Activated CD4-positive, alpha-beta T cell treated with anti-CD3 and anti-CD28 coated beads, Interleukin-2, amount 10 ng/mL, durations not matched to agents 24 days and 14 days (primary cell): Measurements from ENCODE around the gene GRID2. TPM values are rescaled to one million over a fixed set of nuclear protein-coding genes. Genes with fewer than 3 reads are reported as not detected.

ENCODE experiments used
- DNase-seq: peaks from one replicate; pipeline ENCODE4 v3.0.0; 2022
- H3K27ac Mint-ChIP-seq: one replicate; pipeline ENCODE4 v1.8.0; 2022; ENCODE audit warnings: mild to moderate bottlenecking, mixed read lengths
- H3K27me3 Mint-ChIP-seq: one replicate; pipeline ENCODE4 v1.8.0; 2022; ENCODE audit warnings: mixed read lengths
- H3K36me3 Mint-ChIP-seq: one replicate; pipeline ENCODE4 v1.8.0; 2022; ENCODE audit warnings: low read depth, mild to moderate bottlenecking, mixed read lengths
- H3K4me1 Mint-ChIP-seq: one replicate; pipeline ENCODE4 v1.8.0; 2021; ENCODE audit warnings: mixed read lengths
- H3K4me3 Mint-ChIP-seq: one replicate; pipeline ENCODE4 v1.8.0; 2022; ENCODE audit warnings: mild to moderate bottlenecking, moderate library complexity, mixed read lengths
- H3K9me3 Mint-ChIP-seq: one replicate; pipeline ENCODE4 v1.8.0; 2021; ENCODE audit warnings: mixed read lengths
- intact Hi-C: fragments of 100-400 bp; cut with micrococcal nuclease; formaldehyde crosslinking; loops from one replicate; pipeline ENCODE4 v1.15.1; 2023
- total RNA-seq: library from RNA; stranded (reverse); gene quantifications from 2 replicates; pipeline ENCODE4 v1.2.3, GENCODE V29; 2022

GRID2 gene
- total RNA-seq, 1 donor from 2014 or later = not detected

DNA sequence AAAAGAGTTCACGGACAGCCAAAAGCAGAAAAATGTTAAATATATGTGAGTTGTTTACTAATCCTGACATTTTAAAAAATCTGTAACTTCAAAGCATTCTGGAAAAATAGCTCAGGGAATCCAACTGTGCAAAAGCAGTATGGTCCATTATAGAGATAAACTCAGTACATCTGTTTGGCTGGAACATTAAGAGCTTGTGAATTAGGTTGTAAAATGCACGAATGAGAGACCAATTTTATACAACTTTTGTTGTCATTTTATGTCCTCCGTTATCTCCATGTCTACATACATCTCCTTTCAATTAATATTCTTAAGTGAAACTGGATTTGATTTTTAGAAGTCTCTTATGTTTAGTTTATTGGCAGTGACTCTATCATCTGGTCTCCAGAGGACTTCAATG lies 1157.8 kb downstream of the GRID2 start:
- H3K4me3 Mint-ChIP-seq = no peak overlapping the region
- intact Hi-C loops = no loop called here
- no peak for DNase-seq
- no peaks in the 10 kb centered on the region for H3K27me3 Mint-ChIP-seq
- no peaks in the 10 kb centered on the region for H3K9me3 Mint-ChIP-seq
- H3K4me1 Mint-ChIP-seq = no peaks in the 10 kb centered on the region
- no peaks in the 10 kb centered on the region for H3K36me3 Mint-ChIP-seq
- no peak overlapping the region for H3K27ac Mint-ChIP-seq

- Mint-ChIP-seq H3K4me3 (no peak overlapping the region), H3K27me3 (no peaks in the 10 kb centered on the region), H3K4me1 (no peaks in the 10 kb centered on the region), H3K27ac (no peak overlapping the region), H3K36me3 (no peaks in the 10 kb centered on the region), H3K9me3 (no peaks in the 10 kb centered on the region)
- intact Hi-C loops = no loop called here
- no peak for DNase-seq
These were observed 1162.7 kb downstream of the GRID2 start for GRCh38 chr4:93466446-93466845.

DNA sequence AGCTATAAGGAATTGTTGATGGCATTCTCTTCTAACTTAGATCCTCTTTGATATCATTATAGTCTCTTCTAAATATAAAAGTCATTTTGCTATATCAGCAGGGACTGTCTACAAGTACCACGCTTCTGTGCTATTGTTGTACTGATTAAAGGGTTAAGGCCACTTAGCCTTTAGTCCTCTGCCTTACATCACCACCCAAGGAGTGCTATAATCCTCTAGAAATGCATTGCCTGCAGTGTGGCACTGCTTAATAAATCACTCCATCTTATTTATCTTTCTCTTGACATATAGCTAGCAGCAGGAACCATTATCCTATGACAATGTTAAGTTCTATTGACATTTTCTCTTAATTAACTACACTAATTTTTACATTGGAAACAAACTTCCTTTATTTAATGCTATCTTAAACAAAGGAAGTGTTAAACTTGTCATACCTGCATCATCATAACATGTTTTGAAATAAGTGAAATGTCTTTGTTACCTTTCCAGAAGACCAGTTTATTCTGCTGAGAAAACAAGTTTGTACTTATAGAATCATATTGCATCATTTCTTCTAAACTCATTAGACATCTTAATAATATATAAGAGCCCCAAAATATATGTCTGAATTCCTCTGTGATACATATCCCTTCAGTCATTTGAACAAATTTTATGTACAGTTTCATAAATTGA lies 1163.9 kb downstream of the GRID2 start:
- Mint-ChIP-seq H3K9me3 (no peaks in the 10 kb centered on the region), H3K36me3 (no peaks in the 10 kb centered on the region), H3K27me3 (no peaks in the 10 kb centered on the region), H3K27ac (no peak overlapping the region), H3K4me1 (no peaks in the 10 kb centered on the region), H3K4me3 (no peak overlapping the region)
- no peak for DNase-seq
- intact Hi-C loops = no loop called here

- Mint-ChIP-seq H3K27ac (no peak overlapping the region), H3K36me3 (no peaks in the 10 kb centered on the region), H3K27me3 (no peaks in the 10 kb centered on the region), H3K4me3 (no peak overlapping the region), H3K9me3 (no peaks in the 10 kb centered on the region), H3K4me1 (no peaks in the 10 kb centered on the region)
- intact Hi-C loops = no loop called here
- no peak for DNase-seq
These were observed 1165.8 kb downstream of the GRID2 start for GRCh38 chr4:93469560-93469959.

GRCh38 chr4:93475730-93476129 lies 1172.0 kb downstream of the GRID2 start:
- H3K4me3 Mint-ChIP-seq = no peak overlapping the region
- H3K36me3 Mint-ChIP-seq = no peaks in the 10 kb centered on the region
- H3K4me1 Mint-ChIP-seq = no peaks in the 10 kb centered on the region
- no peaks in the 10 kb centered on the region for H3K27me3 Mint-ChIP-seq
- H3K9me3 Mint-ChIP-seq = no peaks in the 10 kb centered on the region
- intact Hi-C loops = no loop called here
- DNase-seq = no peak
- H3K27ac Mint-ChIP-seq = no peak overlapping the region

GRCh38 chr4:93478805-93479204 lies 1175.0 kb downstream of the GRID2 start:
- Mint-ChIP-seq H3K27me3 (no peaks in the 10 kb centered on the region), H3K36me3 (no peaks in the 10 kb centered on the region), H3K9me3 (no peaks in the 10 kb centered on the region), H3K27ac (no peak overlapping the region), H3K4me1 (no peaks in the 10 kb centered on the region), H3K4me3 (no peak overlapping the region)
- DNase-seq = no peak
- intact Hi-C loops = no loop called here

DNA sequence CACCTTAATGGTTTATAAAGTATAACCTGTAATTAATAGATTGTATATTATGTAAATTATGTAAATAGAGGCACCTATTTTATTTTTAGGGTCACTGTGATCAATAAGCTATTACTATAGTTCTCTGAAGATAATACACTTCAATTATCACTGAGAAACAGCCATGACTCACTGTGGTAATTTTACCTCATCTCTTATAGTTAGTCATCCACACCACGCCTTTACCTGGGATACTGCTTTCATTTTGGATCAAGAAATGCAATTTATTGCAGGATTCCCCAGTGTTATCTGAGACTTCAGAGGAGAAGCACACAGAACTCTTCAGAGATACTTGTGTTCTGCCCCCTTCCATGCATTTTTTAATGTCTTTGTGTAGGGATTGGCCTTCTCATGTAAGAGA lies 1176.7 kb downstream of the GRID2 start:
- intact Hi-C loops = no loop called here
- Mint-ChIP-seq H3K27ac (no peak overlapping the region), H3K4me3 (no peak overlapping the region), H3K36me3 (no peaks in the 10 kb centered on the region), H3K4me1 (no peaks in the 10 kb centered on the region), H3K27me3 (no peaks in the 10 kb centered on the region), H3K9me3 (no peaks in the 10 kb centered on the region)
- DNase-seq = no peak

DNA sequence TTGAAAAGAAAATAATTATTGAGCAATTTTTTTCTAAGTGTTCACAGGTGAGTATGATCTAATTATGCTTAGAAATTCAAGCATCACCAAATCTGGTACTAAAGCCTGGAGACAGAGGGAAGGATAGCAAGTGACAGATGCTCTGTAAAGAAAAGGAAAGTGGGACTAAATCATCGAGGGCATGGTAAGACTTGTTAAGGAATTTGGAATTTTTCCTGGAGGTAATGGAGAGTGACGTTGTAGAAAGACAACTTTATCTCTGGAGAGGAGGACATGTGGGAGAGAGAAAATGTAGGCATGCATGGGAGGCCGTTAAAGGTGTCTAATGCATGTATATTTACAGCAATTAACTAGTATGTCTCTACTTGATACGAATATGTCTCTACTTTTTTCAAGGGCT lies 1191.6 kb downstream of the GRID2 start:
- intact Hi-C loops = no loop called here
- H3K4me3 Mint-ChIP-seq = no peak overlapping the region
- H3K27me3 Mint-ChIP-seq = no peaks in the 10 kb centered on the region

GRCh38 chr4:93501244-93501643 lies 1197.5 kb downstream of the GRID2 start:
- Mint-ChIP-seq H3K27me3 (no peaks in the 10 kb centered on the region), H3K36me3 (no peaks in the 10 kb centered on the region), H3K4me3 (no peak overlapping the region), H3K4me1 (no peaks in the 10 kb centered on the region), H3K27ac (no peak overlapping the region), H3K9me3 (no peaks in the 10 kb centered on the region)
- intact Hi-C loops = no loop called here
- DNase-seq = no peak

More for the DNA sequence above, 1191.6 kb downstream of the GRID2 start:
- Mint-ChIP-seq H3K9me3 (no peaks in the 10 kb centered on the region), H3K4me1 (no peaks in the 10 kb centered on the region), H3K27ac (no peak overlapping the region), H3K36me3 (no peaks in the 10 kb centered on the region)
- DNase-seq = no peak

DNA sequence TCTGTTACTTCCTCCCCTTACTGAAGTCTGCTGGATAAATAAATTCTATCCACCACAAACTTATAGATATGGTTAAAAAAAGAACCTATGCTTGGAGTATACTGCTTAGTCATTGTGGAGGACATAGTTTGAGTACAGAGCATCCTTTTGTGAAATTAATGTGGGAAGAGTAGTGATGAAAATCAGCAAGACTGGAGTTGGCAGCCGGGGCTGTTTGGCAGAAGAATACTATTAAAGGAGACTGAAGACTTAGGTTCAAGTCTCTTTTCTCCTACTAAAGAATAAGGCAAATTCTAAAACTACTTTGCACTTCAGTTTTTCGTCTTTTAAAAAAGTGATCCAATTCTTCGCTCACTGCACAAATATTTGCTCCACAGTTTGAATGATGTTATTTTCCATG lies 1198.2 kb downstream of the GRID2 start:
- Mint-ChIP-seq H3K36me3 (no peaks in the 10 kb centered on the region), H3K27ac (no peak overlapping the region), H3K4me3 (no peak overlapping the region), H3K27me3 (no peaks in the 10 kb centered on the region), H3K4me1 (no peaks in the 10 kb centered on the region), H3K9me3 (no peaks in the 10 kb centered on the region)
- DNase-seq = no peak
- intact Hi-C loops = no loop called here

- Mint-ChIP-seq H3K27ac (no peak overlapping the region), H3K4me3 (no peak overlapping the region), H3K9me3 (no peaks in the 10 kb centered on the region), H3K27me3 (no peaks in the 10 kb centered on the region), H3K4me1 (no peaks in the 10 kb centered on the region), H3K36me3 (no peaks in the 10 kb centered on the region)
- intact Hi-C loops = no loop called here
- no peak for DNase-seq
These were observed 1199.2 kb downstream of the GRID2 start for GRCh38 chr4:93502991-93503390.

- Mint-ChIP-seq H3K27me3 (no peaks in the 10 kb centered on the region), H3K4me3 (no peak overlapping the region), H3K9me3 (no peaks in the 10 kb centered on the region), H3K36me3 (no peaks in the 10 kb centered on the region), H3K4me1 (no peaks in the 10 kb centered on the region), H3K27ac (no peak overlapping the region)
- no peak for DNase-seq
- intact Hi-C loops = no loop called here
These were observed 1210.1 kb downstream of the GRID2 start for GRCh38 chr4:93513851-93514250.

DNA sequence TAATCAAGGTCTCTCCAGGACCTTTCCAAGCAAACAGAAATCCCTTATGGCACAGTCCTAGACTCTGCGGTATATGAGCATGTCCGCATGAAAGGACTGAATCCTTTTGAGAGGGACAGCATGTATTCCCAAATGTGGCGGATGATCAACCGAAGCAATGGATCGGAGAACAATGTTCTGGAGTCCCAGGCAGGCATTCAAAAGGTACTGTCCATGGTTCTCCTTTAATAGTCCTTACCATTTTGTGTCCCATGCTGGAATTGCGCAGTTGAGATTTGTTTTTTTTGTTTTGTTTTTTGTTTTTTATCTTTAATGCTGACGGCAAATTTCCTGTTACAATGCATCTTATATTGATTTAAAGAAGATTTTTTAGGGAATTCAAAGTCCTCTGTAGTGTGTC lies 1211.4 kb downstream of the GRID2 start:
- H3K9me3 Mint-ChIP-seq = no peaks in the 10 kb centered on the region
- no peaks in the 10 kb centered on the region for H3K36me3 Mint-ChIP-seq
- H3K27ac Mint-ChIP-seq = no peak overlapping the region
- H3K4me1 Mint-ChIP-seq = no peaks in the 10 kb centered on the region
- DNase-seq = no peak
- H3K4me3 Mint-ChIP-seq = no peak overlapping the region
- H3K27me3 Mint-ChIP-seq = no peaks in the 10 kb centered on the region
- intact Hi-C loops = no loop called here

GRCh38 chr4:93529692-93530372 lies 1226.1 kb downstream of the GRID2 start:
- DNase-seq = no peak
- no peaks in the 10 kb centered on the region for H3K9me3 Mint-ChIP-seq
- intact Hi-C loops = no loop called here
- no peaks in the 10 kb centered on the region for H3K4me1 Mint-ChIP-seq
- H3K27ac Mint-ChIP-seq = no peak overlapping the region
- H3K36me3 Mint-ChIP-seq = no peaks in the 10 kb centered on the region
- no peak overlapping the region for H3K4me3 Mint-ChIP-seq
- no peaks in the 10 kb centered on the region for H3K27me3 Mint-ChIP-seq

DNA sequence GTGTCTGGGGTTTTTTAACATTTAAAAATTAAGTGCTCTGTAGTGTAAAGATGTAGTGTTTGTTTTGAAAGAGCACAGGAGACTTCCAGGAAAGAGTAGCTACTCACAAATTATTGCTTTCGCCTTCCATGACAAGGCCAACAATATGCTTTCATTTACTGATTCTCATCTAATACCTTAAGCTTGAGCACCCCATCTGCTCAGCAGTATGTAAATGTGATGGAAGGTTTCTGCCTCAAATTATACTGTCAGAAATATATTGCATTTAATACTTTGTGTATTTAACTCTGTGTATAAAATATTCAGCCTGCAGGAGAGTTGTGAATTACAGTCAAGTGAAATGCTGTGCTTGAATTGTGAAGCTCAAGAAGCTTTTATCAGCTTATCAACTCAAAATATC lies 1228.5 kb downstream of the GRID2 start:
- intact Hi-C loops = no loop called here
- no peak for DNase-seq
- no peaks in the 10 kb centered on the region for H3K27me3 Mint-ChIP-seq
- no peaks in the 10 kb centered on the region for H3K36me3 Mint-ChIP-seq
- H3K4me3 Mint-ChIP-seq = no peak overlapping the region
- H3K9me3 Mint-ChIP-seq = no peaks in the 10 kb centered on the region
- no peak overlapping the region for H3K27ac Mint-ChIP-seq
- no peaks in the 10 kb centered on the region for H3K4me1 Mint-ChIP-seq
